ENCODE measurements around the gene ZFYVE16. TPM values are rescaled to one million over a fixed set of nuclear protein-coding genes. Genes with fewer than 3 reads are reported as not detected.

ZFYVE16 gene
- total and polyA plus RNA-seq, 2 of the 4 experiments (the other 2 are of a cell fraction) = 5.3 to 11.1 TPM

- H3K27ac ChIP-seq (ENCODE audit: insufficient read depth, low read length) = no peak overlapping the region
- no peaks in the 10 kb centered on the region for H4K20me1 ChIP-seq (ENCODE audit: insufficient read depth, low read length)
- dilution Hi-C loops (cut with HindIII; ENCODE audit: low sequenced_read_pairs, unreplicated experiment) = no loop called here
- DNase-seq (peak; percentile 25), ATAC-seq (ENCODE audit: low read depth) (peak; percentile 49)
- H2BK120ac ChIP-seq (ENCODE audit: low read depth, low read length) = no peak overlapping the region
- no peak overlapping the region for H3K23ac ChIP-seq (ENCODE audit: low read depth, low read length)
- peaks cover 11% of the 10 kb centered on the region for H3K36me3 ChIP-seq (ENCODE audit: control insufficient read depth, insufficient read depth, low read length)
- H4K91ac ChIP-seq (ENCODE audit: insufficient read depth, low read depth, low read length) = no peak overlapping the region
- no peak overlapping the region for H4K8ac ChIP-seq (ENCODE audit: low read depth in 2 of 2, low read length in 2 of 2)
- H2BK20ac ChIP-seq (ENCODE audit: low read depth, low read length) = no peak overlapping the region
- no peak overlapping the region for H2BK5ac ChIP-seq (ENCODE audit: low read depth, low read length, poor library complexity, severe bottlenecking)
- no peaks in the 10 kb centered on the region for H3K9me1 ChIP-seq (ENCODE audit: insufficient read depth, low read length)
- H2AK5ac ChIP-seq (ENCODE audit: low read depth, low read length) = no peak overlapping the region
- no peak overlapping the region for H3K4me2 ChIP-seq (ENCODE audit: low read depth, low read length)
- H3K9me3 ChIP-seq (ENCODE audit: control insufficient read depth, insufficient read depth, low read length) = peaks cover 3% of the 10 kb centered on the region
- no peak overlapping the region for H3K4me3 ChIP-seq (ENCODE audit: insufficient read depth, low read depth, low read length)
- H3K79me1 ChIP-seq (ENCODE audit: low read depth in 1 of 2, low read length in 2 of 2) = peaks cover 0 to 3% of the 10 kb centered on the region in 2 experiments; a peak in 1 of 4 replicates
- no peak for TF ChIP-seq POLR2A (IDR thresholded peaks at IDR 0.05; ENCODE audit: low read depth, low read length)
- TF ChIP-seq MXI1 (IDR thresholded peaks at IDR 0.05; ENCODE audit: borderline replicate concordance, low read depth, low read length) = no peak
- intact Hi-C loops (cut with micrococcal nuclease) = no loop called here
- H2AK9ac ChIP-seq (replicated peaks; ENCODE audit: low read depth, low read length, poor library complexity) = no peak overlapping the region
- H2BK15ac ChIP-seq (ENCODE audit: low read depth, low read length) = no peak overlapping the region
- 0 out of 2 replicates have a peak, but pooled peaks cover 3% of the 10 kb centered on the region for H3K4me1 ChIP-seq (ENCODE audit: control insufficient read depth, insufficient read depth, low read length)
- H3K9ac ChIP-seq (ENCODE audit: low read depth, low read length) = no peak overlapping the region
- no peak overlapping the region for H3K4ac ChIP-seq (ENCODE audit: low read depth, low read length)
- no peak overlapping the region for H3K14ac ChIP-seq (replicated peaks; ENCODE audit: low read depth, low read length)
- ChIA-PET POLR2A (ENCODE audit: unreplicated experiment) (no interaction called here), CTCF (no interaction called here)
- H3K18ac ChIP-seq (ENCODE audit: low read depth, low read length) = no peak overlapping the region
- H3K27me3 ChIP-seq (ENCODE audit: control insufficient read depth, insufficient read depth, low read length) = no peaks in the 10 kb centered on the region
- no peak overlapping the region for H4K5ac ChIP-seq (ENCODE audit: low read depth, low read length)
- H2AFZ ChIP-seq (replicated peaks; ENCODE audit: low read length, poor library complexity) = no peak overlapping the region
- H3K56ac ChIP-seq (ENCODE audit: extremely low read depth, insufficient read depth, low read length) = no peak overlapping the region
- BruUV-seq (replicated peaks) = no TSS peak
- in situ Hi-C loops (cut with MboI; ENCODE audit: low sequenced_read_pairs) = no loop called here
- WGBS, 2 experiments (ENCODE audit: extremely low coverage in 2 of 2, insufficient read length in 1 of 2) = no CpG with 5 or more reads among the region's 2 CpGs
These were observed 67.1 kb downstream of the ZFYVE16 start for GRCh38 chr5:80474929-80475328.
